Thyroid gland (tissue), 4 donors: ENCODE measurements around the gene CTSH.

Source experiments
- POLR2A ChIP-seq, 2 donors: fragments of 450-650 bp; IDR thresholded peaks; one replicate each; pipeline ENCODE4 v1.6.1; 2017; ENCODE audit warnings: antibody characterized with exemption in 2 of 2, mild to moderate bottlenecking in 2 of 2, moderate library complexity in 1 of 2
- TF ChIP-seq, protein P1 (sequence below), 6 experiments: fragments of 200-600 bp in 3 of 6; fragments of 450-650 bp in 3 of 6; sonication (generic) in 3 of 6; IDR thresholded peaks; one replicate each; pipeline ENCODE4 v1.5.1; 2016 to 2019; ENCODE audit warnings: antibody characterized with exemption in 6 of 6, mild to moderate bottlenecking in 2 of 6, inconsistent platforms in 1 of 6, moderate library complexity in 1 of 6

DNA sequence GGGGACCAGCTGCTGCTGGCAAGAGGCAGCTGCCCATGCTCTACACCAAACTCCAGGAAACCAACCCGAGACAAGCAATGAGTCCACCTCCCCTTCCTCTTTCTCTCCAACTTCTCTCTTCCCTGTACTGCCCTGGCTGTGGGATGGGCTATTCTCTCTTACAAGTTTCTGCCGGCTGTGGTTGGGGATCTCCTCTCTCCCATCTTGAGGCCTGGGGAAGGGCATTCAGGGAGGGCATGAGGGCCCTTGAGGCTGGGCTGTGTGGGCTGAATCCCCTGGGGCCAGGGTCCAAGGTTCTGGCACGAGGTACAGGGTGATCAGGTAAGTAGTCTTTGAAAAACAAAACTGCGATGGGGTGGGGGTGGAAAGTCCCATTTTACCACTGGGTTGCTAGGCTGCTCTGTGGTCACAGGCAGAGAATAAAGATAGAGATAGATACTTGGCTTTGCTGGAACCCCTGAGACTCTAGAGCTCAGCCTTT, 32.3 kb upstream of the CTSH start:
- TF ChIP-seq, protein P1, sequence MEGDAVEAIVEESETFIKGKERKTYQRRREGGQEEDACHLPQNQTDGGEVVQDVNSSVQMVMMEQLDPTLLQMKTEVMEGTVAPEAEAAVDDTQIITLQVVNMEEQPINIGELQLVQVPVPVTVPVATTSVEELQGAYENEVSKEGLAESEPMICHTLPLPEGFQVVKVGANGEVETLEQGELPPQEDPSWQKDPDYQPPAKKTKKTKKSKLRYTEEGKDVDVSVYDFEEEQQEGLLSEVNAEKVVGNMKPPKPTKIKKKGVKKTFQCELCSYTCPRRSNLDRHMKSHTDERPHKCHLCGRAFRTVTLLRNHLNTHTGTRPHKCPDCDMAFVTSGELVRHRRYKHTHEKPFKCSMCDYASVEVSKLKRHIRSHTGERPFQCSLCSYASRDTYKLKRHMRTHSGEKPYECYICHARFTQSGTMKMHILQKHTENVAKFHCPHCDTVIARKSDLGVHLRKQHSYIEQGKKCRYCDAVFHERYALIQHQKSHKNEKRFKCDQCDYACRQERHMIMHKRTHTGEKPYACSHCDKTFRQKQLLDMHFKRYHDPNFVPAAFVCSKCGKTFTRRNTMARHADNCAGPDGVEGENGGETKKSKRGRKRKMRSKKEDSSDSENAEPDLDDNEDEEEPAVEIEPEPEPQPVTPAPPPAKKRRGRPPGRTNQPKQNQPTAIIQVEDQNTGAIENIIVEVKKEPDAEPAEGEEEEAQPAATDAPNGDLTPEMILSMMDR (IDR thresholded peaks at IDR 0.05) = no peak
- TF ChIP-seq POLR2A (IDR thresholded peaks at IDR 0.05) = no peak
